Loucy (cell line): ENCODE data around the gene KRTAP10-11.

Experiments
- H2AFZ ChIP-seq: fragments of 200-600 bp; sonication (generic); 2 replicates; pipeline ENCODE4 v1.6.0; 2016; ENCODE audit warnings: antibody characterized with exemption, mild to moderate bottlenecking, low read length, moderate library complexity
- H3F3A ChIP-seq: fragments of 200-600 bp; 2 replicates; pipeline ENCODE4 v1.6.0; 2016; ENCODE audit warnings: antibody characterized with exemption, low read depth, mild to moderate bottlenecking
- H3K27me3 ChIP-seq: fragments of 200-600 bp; sonication (generic); 2 replicates; pipeline ENCODE4 v1.6.1; 2014; ENCODE audit warnings: low read length, mild to moderate bottlenecking; ENCODE audit not compliant: insufficient read depth, poor library complexity, severe bottlenecking
- H3K36me3 ChIP-seq: fragments of 200-600 bp; sonication (generic); 2 replicates; pipeline ENCODE4 v1.6.1; 2016; ENCODE audit warnings: low read length; ENCODE audit not compliant: insufficient read depth
- H3K4me1 ChIP-seq: fragments of 200-600 bp; sonication (generic); 2 replicates; pipeline ENCODE4 v1.5.1; 2014; ENCODE audit warnings: low read length, mild to moderate bottlenecking; ENCODE audit not compliant: insufficient read depth, poor library complexity, severe bottlenecking
- H3K4me2 ChIP-seq: fragments of 200-600 bp; sonication (generic); 2 replicates; pipeline ENCODE4 v1.6.0; 2014; ENCODE audit warnings: antibody characterized with exemption, low read length, low read depth, mild to moderate bottlenecking; ENCODE audit not compliant: poor library complexity, severe bottlenecking
- H3K4me3 ChIP-seq: fragments of 200-600 bp; sonication (generic); 2 replicates; pipeline ENCODE4 v1.5.1; 2014; ENCODE audit warnings: low read length, mild to moderate bottlenecking, mixed read lengths; ENCODE audit not compliant: poor library complexity, severe bottlenecking
- H3K79me2 ChIP-seq: fragments of 200-600 bp; sonication (generic); 2 replicates; pipeline ENCODE4 v1.6.1; 2014; ENCODE audit warnings: low read length; ENCODE audit not compliant: insufficient read depth
- H3K9ac ChIP-seq: fragments of 200-600 bp; sonication (generic); 2 replicates; pipeline ENCODE4 v1.6.0; 2014; ENCODE audit warnings: mild to moderate bottlenecking, low read depth, low read length, moderate library complexity; ENCODE audit not compliant: poor library complexity, severe bottlenecking
- H3K9me2 ChIP-seq: fragments of 200-600 bp; sonication (generic); replicated peaks from 2 replicates; pipeline ENCODE4 v1.6.1; 2016; ENCODE audit warnings: low read depth, low read length, mixed read lengths
- H3K9me3 ChIP-seq: fragments of 200-600 bp; sonication (generic); 2 replicates; pipeline ENCODE4 v1.6.1; 2014; ENCODE audit warnings: mild to moderate bottlenecking, antibody characterized with exemption, low read length, low read depth; ENCODE audit not compliant: insufficient read depth
- H4K20me1 ChIP-seq: fragments of 200-600 bp; sonication (generic); 2 replicates; pipeline ENCODE4 v1.6.0; 2014; ENCODE audit warnings: antibody characterized with exemption, low read length, mild to moderate bottlenecking; ENCODE audit not compliant: insufficient read depth, poor library complexity, severe bottlenecking
- EZH2phosphoT487 ChIP-seq: fragments of 200-600 bp; IDR thresholded peaks from 2 replicates; pipeline ENCODE4 v1.6.1; 2018; ENCODE audit warnings: antibody characterized with exemption, mild to moderate bottlenecking, moderate library complexity, borderline replicate concordance
- TF ChIP-seq, protein P1 (sequence below): fragments of 200-600 bp; sonication (generic); conservative IDR thresholded peaks from 2 replicates; pipeline ENCODE4 v1.5.1; 2014; ENCODE audit warnings: mild to moderate bottlenecking, antibody characterized with exemption, low read length

Gene KRTAP10-11

DNA sequence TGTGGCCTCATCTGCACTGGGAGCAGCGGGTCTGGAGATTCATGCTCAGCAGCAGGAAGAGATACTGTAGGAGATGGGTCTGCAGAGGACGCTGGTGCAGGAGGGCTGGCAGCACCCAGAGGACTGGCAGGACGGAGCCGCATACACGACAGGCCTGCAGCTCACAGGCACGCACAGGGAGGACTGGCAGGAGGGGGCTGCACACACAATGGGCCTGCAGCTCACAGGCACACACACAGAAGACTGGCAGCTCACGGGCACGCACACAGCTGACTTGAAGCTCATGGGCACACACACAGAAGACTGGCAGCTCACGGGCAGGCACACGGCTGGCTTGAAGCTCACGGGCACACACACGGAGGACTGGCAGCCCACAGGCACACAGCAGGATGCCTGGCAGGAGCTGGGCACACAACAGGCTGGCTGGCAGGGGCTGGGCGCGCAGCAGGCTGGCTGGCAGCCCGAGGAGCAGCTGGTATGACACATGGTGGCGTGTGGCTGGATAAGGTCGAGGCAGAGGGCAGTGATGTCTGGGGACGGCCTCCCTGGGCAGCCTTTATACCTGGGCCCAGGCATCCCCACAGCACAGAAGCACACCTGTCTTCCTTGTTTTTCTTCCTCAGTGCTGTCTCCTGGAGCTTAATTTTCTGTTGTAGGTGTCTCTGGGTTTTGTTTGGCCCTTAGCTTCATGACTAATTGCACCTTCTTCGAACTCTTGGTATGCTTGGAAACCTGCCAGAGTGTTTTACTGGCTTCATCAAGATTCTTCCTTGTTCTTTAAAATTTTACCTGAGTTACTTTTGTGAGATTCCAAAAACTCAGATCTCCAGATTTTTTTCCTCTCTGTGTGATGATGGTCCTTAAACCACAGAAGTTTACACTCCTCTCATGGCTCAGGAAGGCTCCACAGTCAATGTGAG is 20.4 kb downstream of the KRTAP10-11 start, which contains the start of gene KRTAP12-2:
Gene KRTAP12-2, minus strand, starts transcription at position 527 of the 920 bp plus-strand sequence. Its CDS starts 41 bp downstream, at position 486.
- no peak within 1 kb of the TSS for H3K9ac ChIP-seq
- no peak within 1 kb of the TSS for H3K4me3 ChIP-seq
- no peaks in the 10 kb centered on the region for H3K36me3 ChIP-seq
- H3K4me2 ChIP-seq = no peak within 1 kb of the TSS
- no peaks in the 10 kb centered on the region for H3K9me2 ChIP-seq
- no peaks in the 10 kb centered on the region for H4K20me1 ChIP-seq
- TF ChIP-seq, protein P1, sequence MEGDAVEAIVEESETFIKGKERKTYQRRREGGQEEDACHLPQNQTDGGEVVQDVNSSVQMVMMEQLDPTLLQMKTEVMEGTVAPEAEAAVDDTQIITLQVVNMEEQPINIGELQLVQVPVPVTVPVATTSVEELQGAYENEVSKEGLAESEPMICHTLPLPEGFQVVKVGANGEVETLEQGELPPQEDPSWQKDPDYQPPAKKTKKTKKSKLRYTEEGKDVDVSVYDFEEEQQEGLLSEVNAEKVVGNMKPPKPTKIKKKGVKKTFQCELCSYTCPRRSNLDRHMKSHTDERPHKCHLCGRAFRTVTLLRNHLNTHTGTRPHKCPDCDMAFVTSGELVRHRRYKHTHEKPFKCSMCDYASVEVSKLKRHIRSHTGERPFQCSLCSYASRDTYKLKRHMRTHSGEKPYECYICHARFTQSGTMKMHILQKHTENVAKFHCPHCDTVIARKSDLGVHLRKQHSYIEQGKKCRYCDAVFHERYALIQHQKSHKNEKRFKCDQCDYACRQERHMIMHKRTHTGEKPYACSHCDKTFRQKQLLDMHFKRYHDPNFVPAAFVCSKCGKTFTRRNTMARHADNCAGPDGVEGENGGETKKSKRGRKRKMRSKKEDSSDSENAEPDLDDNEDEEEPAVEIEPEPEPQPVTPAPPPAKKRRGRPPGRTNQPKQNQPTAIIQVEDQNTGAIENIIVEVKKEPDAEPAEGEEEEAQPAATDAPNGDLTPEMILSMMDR = no peak
- TF ChIP-seq EZH2phosphoT487 = no peak
- no peaks in the 10 kb centered on the region for H3F3A ChIP-seq
- no peaks in the 10 kb centered on the region for H3K79me2 ChIP-seq
- H2AFZ ChIP-seq = no peak within 1 kb of the TSS
- peaks cover 5% of the 10 kb centered on the region; the same call in 1 of the 2 replicates for H3K9me3 ChIP-seq
- no peaks in the 10 kb centered on the region for H3K4me1 ChIP-seq
- H3K27me3 ChIP-seq = no peaks in the 10 kb centered on the region

DNA sequence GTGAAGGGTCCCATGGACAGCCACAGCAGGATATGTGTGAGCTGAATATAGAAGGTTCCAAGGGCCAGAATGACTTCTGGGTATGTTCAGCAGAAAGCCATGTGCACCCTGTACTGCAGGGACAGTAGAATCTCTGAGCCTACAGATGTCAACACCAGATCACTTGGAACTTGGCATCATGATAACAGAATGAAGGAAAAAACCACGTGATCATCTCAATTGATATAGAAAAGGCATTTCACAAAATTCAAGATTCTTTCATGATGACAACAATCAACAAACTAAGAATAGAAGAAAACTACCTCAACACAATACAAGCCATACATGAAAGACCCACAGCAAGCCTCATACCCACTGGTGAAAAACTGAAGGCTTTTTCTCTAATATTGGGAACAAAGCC is 21.4 kb downstream of the KRTAP10-11 start:
- H3K27me3 ChIP-seq = no peaks in the 10 kb centered on the region
- TF ChIP-seq, protein P1 = no peak
- TF ChIP-seq EZH2phosphoT487 = no peak
- peaks cover 9% of the 10 kb centered on the region; the same call in 1 of the 2 replicates for H3K9me3 ChIP-seq
- H3F3A ChIP-seq = no peaks in the 10 kb centered on the region
- H3K36me3 ChIP-seq = no peaks in the 10 kb centered on the region
- H3K79me2 ChIP-seq = no peaks in the 10 kb centered on the region
- no peaks in the 10 kb centered on the region for H3K4me1 ChIP-seq
- H3K9me2 ChIP-seq = no peaks in the 10 kb centered on the region
- no peak overlapping the region for H2AFZ ChIP-seq
- H4K20me1 ChIP-seq = no peaks in the 10 kb centered on the region
- H3K4me3 ChIP-seq = no peak overlapping the region
- H3K4me2 ChIP-seq = no peak overlapping the region
- H3K9ac ChIP-seq = no peak overlapping the region

DNA sequence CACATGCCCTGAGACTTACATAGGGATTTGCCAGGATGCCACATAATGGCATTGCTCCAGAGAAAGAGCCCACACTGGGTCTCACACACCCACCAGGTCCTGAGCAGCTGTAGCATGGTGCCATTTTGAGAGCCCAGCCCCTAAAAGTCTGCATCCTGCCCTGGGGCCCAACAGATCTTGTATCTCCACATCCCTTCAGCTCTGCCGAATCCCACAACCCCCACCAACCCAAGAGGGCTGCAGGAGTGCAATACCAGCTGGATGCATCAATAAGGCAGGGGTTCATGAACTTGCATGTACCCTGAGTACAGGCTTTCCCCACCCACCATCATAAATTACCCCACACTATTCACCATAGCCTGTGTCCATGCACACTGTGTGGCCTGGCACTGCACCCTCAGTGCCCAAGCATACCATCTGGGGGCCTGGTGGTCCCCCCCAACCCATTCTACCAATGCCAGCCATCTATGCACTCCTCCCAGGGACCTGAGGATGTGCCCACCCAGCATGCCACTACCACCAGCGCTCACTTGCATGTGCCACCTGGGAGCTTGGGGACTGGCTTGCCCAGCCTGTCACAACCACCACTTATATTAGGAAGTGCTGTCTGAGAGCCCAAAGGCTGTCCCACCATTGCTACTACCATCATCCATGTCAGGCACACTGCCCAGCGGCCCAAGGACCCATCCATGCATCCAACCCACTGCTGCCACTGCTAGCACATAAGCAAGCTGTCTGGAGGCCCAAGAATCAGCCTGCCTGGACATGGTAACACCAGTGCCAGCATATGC is 24.6 kb downstream of the KRTAP10-11 start:
- no peaks in the 10 kb centered on the region for H3K9me2 ChIP-seq
- H3K4me1 ChIP-seq = no peaks in the 10 kb centered on the region
- H3K9ac ChIP-seq = no peak overlapping the region
- H3K4me3 ChIP-seq = no peak overlapping the region
- no peak overlapping the region for H2AFZ ChIP-seq
- peaks cover 6% of the 10 kb centered on the region; the same call in 1 of the 2 replicates for H3K9me3 ChIP-seq
- H4K20me1 ChIP-seq = no peaks in the 10 kb centered on the region
- no peak overlapping the region for H3K4me2 ChIP-seq
- no peaks in the 10 kb centered on the region for H3K36me3 ChIP-seq
- TF ChIP-seq, protein P1 = no peak
- TF ChIP-seq EZH2phosphoT487 = no peak
- H3F3A ChIP-seq = no peaks in the 10 kb centered on the region
- no peaks in the 10 kb centered on the region for H3K27me3 ChIP-seq
- H3K79me2 ChIP-seq = no peaks in the 10 kb centered on the region
